ENCODE results near the gene PHF21B. TPM values are rescaled to one million over a fixed set of nuclear protein-coding genes. Genes with fewer than 3 reads are reported as not detected.
"Not testable (repeated sequence)": the region's sequence is repeated elsewhere in the genome, so short reads cannot be mapped to it uniquely, and the experiment has no call there.

The PHF21B gene
- total RNA-seq, 1 experiment from 2014 or later = 3.9 TPM

- not testable (repeated sequence) for DNase-seq (ENCODE audit: low read depth)
Observed at GRCh38 chr22:44921766-44922165, 88.0 kb downstream of the PHF21B start.

GRCh38 chr22:44920183-44920582 lies 89.6 kb downstream of the PHF21B start:
- DNase-seq (ENCODE audit: low read depth) = no peak

- DNase-seq (ENCODE audit: low read depth) = no peak
Observed at GRCh38 chr22:44919691-44920090, 90.1 kb downstream of the PHF21B start.

- no peak for DNase-seq (ENCODE audit: low read depth)
Observed at GRCh38 chr22:44918925-44919392, 90.8 kb downstream of the PHF21B start.

GRCh38 chr22:44918166-44918924 lies 91.5 kb downstream of the PHF21B start:
- DNase-seq (ENCODE audit: low read depth) = no peak

- no peak for DNase-seq (ENCODE audit: low read depth)
Observed at GRCh38 chr22:44917372-44918165, 92.2 kb downstream of the PHF21B start.

- DNase-seq (ENCODE audit: low read depth) = no peak
Observed at GRCh38 chr22:44916281-44917231, 93.2 kb downstream of the PHF21B start.

GRCh38 chr22:44915441-44915840 lies 94.4 kb downstream of the PHF21B start:
- no peak for DNase-seq (ENCODE audit: low read depth)

GRCh38 chr22:44914026-44914721 lies 95.6 kb downstream of the PHF21B start:
- no peak for DNase-seq (ENCODE audit: low read depth)

- no peak for DNase-seq (ENCODE audit: low read depth)
Observed at GRCh38 chr22:44913198-44913983, 96.4 kb downstream of the PHF21B start.

GRCh38 chr22:44909241-44909640 lies 100.6 kb downstream of the PHF21B start:
- no peak for DNase-seq (ENCODE audit: low read depth)

- DNase-seq (ENCODE audit: low read depth) = no peak
Observed at GRCh38 chr22:44907765-44908737, 101.8 kb downstream of the PHF21B start.

- DNase-seq (ENCODE audit: low read depth) = no peak
Observed at GRCh38 chr22:44906999-44907644, 102.7 kb downstream of the PHF21B start.

GRCh38 chr22:44906248-44906936 lies 103.4 kb downstream of the PHF21B start:
- no peak for DNase-seq (ENCODE audit: low read depth)

- DNase-seq (ENCODE audit: low read depth) = not testable (repeated sequence)
Observed at GRCh38 chr22:44904492-44905152, 105.2 kb downstream of the PHF21B start.

- DNase-seq (ENCODE audit: low read depth) = not testable (repeated sequence)
Observed at GRCh38 chr22:44903164-44903563, 106.6 kb downstream of the PHF21B start.

GRCh38 chr22:44901301-44901700 lies 108.5 kb downstream of the PHF21B start:
- no peak for DNase-seq (ENCODE audit: low read depth)

Measured in HT1080 (cell line).